Karpas-422 (cell line): ENCODE results near the gene R3HDM2. TPM values are rescaled to one million over a fixed set of nuclear protein-coding genes. Genes with fewer than 3 reads are reported as not detected.

Experiments used
- DNase-seq: peaks from one replicate; pipeline ENCODE4 v3.0.0-alpha.2; 2015
- H2AFZ ChIP-seq: fragments of 200-600 bp; sonication (generic); 2 replicates; pipeline ENCODE4 v1.6.1; 2014; ENCODE audit warnings: antibody characterized with exemption, low read length, mixed read lengths
- H3K27ac ChIP-seq: fragments of 200-600 bp; sonication (generic); 2 replicates; pipeline ENCODE4 v1.5.1; 2014; ENCODE audit warnings: mild to moderate bottlenecking, low read length, moderate library complexity
- H3K27me3 ChIP-seq: fragments of 200-600 bp; sonication (generic); 2 replicates; pipeline ENCODE4 v1.6.1; 2014; ENCODE audit warnings: low read length, mixed read lengths
- H3K36me3 ChIP-seq: fragments of 200-600 bp; sonication (generic); 2 replicates; pipeline ENCODE4 v1.6.1; 2014; ENCODE audit warnings: low read length, mixed read lengths; ENCODE audit not compliant: insufficient read depth
- H3K4me1 ChIP-seq: fragments of 200-600 bp; sonication (generic); 2 replicates; pipeline ENCODE4 v1.6.1; 2014; ENCODE audit warnings: mild to moderate bottlenecking, low read length, mixed read lengths
- H3K4me2 ChIP-seq: fragments of 200-600 bp; sonication (generic); 2 replicates; pipeline ENCODE4 v1.6.1; 2014; ENCODE audit warnings: low read length, low read depth, mild to moderate bottlenecking; ENCODE audit not compliant: poor library complexity, severe bottlenecking
- H3K4me3 ChIP-seq: fragments of 200-600 bp; sonication (generic); 2 replicates; pipeline ENCODE4 v1.5.1; 2014; ENCODE audit warnings: mild to moderate bottlenecking, antibody characterized with exemption, low read length, mixed read lengths
- H3K79me2 ChIP-seq: fragments of 200-600 bp; sonication (generic); 2 replicates; pipeline ENCODE4 v1.6.1; 2014; ENCODE audit warnings: mild to moderate bottlenecking, low read length, mixed read lengths
- H3K9ac ChIP-seq: fragments of 200-600 bp; sonication (generic); 2 replicates; pipeline ENCODE4 v1.6.0; 2014; ENCODE audit warnings: low read length
- H3K9me2 ChIP-seq: fragments of 200-600 bp; sonication (generic), shearing (Covaris generic); replicated peaks from 2 replicates; pipeline ENCODE4 v1.6.0; 2014; ENCODE audit warnings: mild to moderate bottlenecking, low read length, moderate library complexity; ENCODE audit not compliant: insufficient read depth
- H3K9me3 ChIP-seq: fragments of 300-700, 200-600 bp; sonication (generic); 2 replicates; pipeline ENCODE4 v1.6.1; 2014; ENCODE audit warnings: low read length, mixed read lengths
- H4K20me1 ChIP-seq: fragments of 200-600 bp; sonication (generic); 2 replicates; pipeline ENCODE4 v1.6.1; 2014; ENCODE audit warnings: mild to moderate bottlenecking, antibody characterized with exemption, low read length, low read depth; ENCODE audit not compliant: insufficient read depth
- total RNA-seq: library from RNA; depleted of rRNA; stranded (reverse); fragments of >200 nt; shearing (Covaris generic); gene quantifications from 2 replicates; pipeline ENCODE4 v1.2.3, GENCODE V29; 2014; ENCODE audit warnings: low replicate concordance

Gene R3HDM2
- total RNA-seq, 1 experiment from 2014 or later: 39.0 TPM

DNA sequence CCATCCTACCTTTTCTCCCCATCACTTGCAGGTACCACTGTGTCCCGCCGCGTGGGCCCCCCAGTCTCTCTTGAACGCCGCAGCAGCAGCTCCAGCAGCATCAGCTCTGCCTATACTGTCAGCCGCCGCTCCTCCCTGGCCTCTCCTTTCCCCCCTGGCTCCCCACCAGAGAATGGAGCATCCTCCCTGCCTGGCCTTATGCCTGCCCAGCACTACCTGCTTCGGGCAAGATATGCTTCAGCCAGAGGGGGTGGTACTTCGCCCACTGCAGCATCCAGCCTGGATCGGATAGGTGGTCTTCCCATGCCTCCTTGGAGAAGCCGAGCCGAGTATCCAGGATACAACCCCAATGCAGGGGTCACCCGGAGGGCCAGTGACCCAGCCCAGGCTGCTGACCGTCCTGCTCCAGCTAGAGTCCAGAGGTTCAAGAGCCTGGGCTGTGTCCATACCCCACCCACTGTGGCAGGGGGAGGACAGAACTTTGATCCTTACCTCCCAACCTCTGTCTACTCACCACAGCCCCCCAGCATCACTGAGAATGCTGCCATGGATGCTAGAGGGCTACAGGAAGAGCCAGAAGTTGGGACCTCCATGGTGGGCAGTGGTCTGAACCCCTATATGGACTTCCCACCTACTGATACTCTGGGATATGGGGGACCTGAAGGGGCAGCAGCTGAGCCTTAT is 39.6 kb upstream of the R3HDM2 start:
- peaks cover 5% of the 10 kb centered on the region; the same call in 1 of the 2 replicates for H3K4me1 ChIP-seq
- H3K36me3 ChIP-seq: no peaks in the 10 kb centered on the region
- H4K20me1 ChIP-seq: no peaks in the 10 kb centered on the region
- no peak overlapping the region for H3K27ac ChIP-seq
- no peaks in the 10 kb centered on the region for H3K9me3 ChIP-seq
- H2AFZ ChIP-seq: no peak overlapping the region
- H3K27me3 ChIP-seq: no peaks in the 10 kb centered on the region
- no peaks in the 10 kb centered on the region for H3K9me2 ChIP-seq
- no peak overlapping the region for H3K4me3 ChIP-seq
- H3K79me2 ChIP-seq: no peaks in the 10 kb centered on the region
- DNase-seq: no peak
- no peak overlapping the region for H3K4me2 ChIP-seq
- H3K9ac ChIP-seq: no peak overlapping the region

DNA sequence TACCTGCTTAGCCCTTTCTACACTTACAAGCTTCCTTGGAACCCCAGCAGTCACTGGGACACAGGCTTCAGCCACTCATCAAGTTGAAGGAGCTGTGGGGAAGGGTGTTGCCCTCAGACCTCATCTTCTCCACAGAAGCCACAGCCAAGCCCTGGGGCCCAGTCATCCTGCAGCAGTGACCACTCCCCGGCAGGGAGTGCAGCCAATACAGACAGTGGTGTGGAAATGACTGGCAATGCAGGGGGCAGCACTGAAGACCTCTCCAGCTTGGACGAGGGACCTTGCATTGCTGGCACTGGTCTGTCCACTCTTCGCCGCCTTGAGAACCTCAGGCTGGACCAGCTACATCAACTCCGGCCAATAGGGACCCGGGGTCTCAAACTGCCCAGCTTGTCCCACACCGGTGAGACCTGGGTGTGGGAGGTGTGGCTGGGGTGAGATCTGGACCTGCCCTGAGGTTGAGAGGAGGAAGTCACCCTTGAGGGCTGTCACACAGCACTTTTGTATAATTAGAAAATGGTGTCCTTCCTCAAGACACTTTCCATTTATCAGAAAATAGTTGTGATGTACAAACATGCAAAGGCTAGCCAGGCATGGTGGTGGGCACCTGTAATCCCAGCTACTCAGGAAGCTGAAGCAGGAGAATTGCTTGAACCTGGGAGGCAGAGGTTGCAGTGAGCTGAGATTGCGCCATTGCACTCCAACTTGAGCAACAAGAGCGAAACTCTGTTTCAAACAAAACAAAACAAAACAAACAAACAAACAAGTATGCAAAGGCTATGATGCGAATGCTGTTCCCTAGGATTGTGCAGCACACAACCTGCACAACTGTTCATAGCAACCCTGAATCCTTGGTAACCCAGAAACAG is 38.7 kb upstream of the R3HDM2 start:
- Histone ChIP-seq H3K27ac (no peak overlapping the region), H3K9me3 (no peaks in the 10 kb centered on the region), H3K27me3 (no peaks in the 10 kb centered on the region), H3K9me2 (no peaks in the 10 kb centered on the region), H2AFZ (no peak overlapping the region), H3K9ac (no peak overlapping the region), H3K36me3 (no peaks in the 10 kb centered on the region), H3K79me2 (no peaks in the 10 kb centered on the region), H3K4me1 (peaks cover 5% of the 10 kb centered on the region; the same call in 1 of the 2 replicates), H4K20me1 (no peaks in the 10 kb centered on the region), H3K4me2 (no peak overlapping the region), H3K4me3 (no peak overlapping the region)
- no peak for DNase-seq

DNA sequence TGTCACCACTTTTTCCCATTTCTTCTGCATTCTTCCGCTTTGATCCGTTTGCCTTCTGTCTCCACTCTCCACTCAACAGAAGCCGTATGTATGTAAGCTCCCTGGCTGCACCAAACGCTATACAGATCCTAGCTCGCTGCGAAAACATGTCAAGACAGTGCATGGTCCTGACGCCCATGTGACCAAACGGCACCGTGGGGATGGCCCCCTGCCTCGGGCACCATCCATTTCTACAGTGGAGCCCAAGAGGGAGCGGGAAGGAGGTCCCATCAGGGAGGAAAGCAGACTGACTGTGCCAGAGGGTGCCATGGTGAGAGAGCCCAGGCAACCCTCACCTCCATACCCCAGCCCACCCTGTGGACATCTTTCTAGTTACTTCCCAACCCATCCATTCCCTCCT is 37.1 kb upstream of the R3HDM2 start:
- Histone ChIP-seq H3K9me3 (no peaks in the 10 kb centered on the region), H3K27me3 (no peaks in the 10 kb centered on the region), H2AFZ (no peak overlapping the region), H3K4me1 (peaks cover 5% of the 10 kb centered on the region; the same call in 1 of the 2 replicates), H3K27ac (no peak overlapping the region), H3K36me3 (no peaks in the 10 kb centered on the region), H3K4me3 (no peak overlapping the region), H4K20me1 (no peaks in the 10 kb centered on the region), H3K4me2 (no peak overlapping the region), H3K79me2 (no peaks in the 10 kb centered on the region), H3K9ac (no peak overlapping the region), H3K9me2 (no peaks in the 10 kb centered on the region)
- DNase-seq: no peak

DNA sequence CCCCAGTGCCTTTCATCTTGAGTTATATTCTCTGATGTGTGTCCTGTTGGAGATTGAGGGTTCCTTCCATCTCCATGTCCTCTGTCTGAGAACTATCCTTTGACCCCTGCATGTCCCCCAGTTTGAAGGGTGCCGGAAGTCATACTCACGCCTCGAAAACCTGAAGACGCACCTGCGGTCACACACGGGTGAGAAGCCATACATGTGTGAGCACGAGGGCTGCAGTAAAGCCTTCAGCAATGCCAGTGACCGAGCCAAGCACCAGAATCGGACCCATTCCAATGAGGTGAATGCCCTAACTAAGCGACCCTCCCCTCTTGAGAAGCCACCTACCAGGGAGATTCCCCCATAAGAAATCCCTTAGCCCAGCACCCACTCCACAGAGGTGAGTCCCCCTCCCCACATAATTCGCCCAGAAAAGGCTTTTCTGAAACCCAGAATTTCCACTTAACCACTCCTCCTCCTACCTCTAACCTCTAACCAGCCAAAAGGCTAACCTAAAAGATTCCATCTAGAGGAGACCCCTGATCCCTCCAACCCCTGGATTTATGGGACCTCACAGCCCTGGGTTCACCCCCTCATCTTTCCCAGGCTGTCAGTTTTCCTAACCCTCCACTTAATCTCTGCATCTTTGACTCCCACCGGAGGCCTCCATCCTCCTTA is 36.5 kb upstream of the R3HDM2 start:
- Histone ChIP-seq H3K9me3 (no peaks in the 10 kb centered on the region), H3K9me2 (no peaks in the 10 kb centered on the region), H4K20me1 (no peaks in the 10 kb centered on the region), H3K27me3 (no peaks in the 10 kb centered on the region), H2AFZ (no peak overlapping the region), H3K9ac (no peak overlapping the region), H3K27ac (no peak overlapping the region), H3K79me2 (no peaks in the 10 kb centered on the region), H3K36me3 (no peaks in the 10 kb centered on the region), H3K4me2 (no peak overlapping the region), H3K4me3 (no peak overlapping the region), H3K4me1 (peaks cover 5% of the 10 kb centered on the region; the same call in 1 of the 2 replicates)
- DNase-seq: no peak

DNA sequence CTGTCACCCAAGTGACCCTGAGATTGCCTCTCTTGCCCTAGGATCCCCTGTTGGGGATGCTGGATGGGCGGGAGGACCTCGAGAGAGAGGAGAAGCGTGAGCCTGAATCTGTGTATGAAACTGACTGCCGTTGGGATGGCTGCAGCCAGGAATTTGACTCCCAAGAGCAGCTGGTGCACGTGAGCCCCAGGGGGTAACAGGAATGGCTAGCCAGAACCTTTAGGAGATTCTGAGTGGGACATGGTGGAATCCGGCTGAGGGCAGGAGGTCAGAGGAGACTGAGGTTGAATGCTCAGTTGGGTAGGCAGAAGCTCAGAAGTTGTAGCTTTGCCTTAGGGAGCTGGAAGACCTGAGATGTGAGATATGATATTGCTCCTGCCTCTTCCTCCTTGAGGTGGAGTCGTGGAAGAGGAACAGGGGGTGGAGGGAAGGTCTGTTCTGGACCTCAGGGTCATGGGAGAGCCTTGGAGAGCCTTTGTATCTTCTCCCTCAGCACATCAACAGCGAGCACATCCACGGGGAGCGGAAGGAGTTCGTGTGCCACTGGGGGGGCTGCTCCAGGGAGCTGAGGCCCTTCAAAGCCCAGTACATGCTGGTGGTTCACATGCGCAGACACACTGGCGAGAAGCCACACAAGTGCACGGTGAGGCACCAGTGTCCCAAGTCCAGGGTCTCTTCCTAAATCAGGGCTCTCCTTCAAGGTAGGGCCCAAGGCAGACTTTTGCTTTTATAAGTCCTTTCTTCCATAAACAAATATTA is 35.1 kb upstream of the R3HDM2 start:
- H2AFZ ChIP-seq: no peak overlapping the region
- no peak overlapping the region for H3K9ac ChIP-seq
- H3K4me1 ChIP-seq: peaks cover 18% of the 10 kb centered on the region
- H3K36me3 ChIP-seq: no peaks in the 10 kb centered on the region
- no peaks in the 10 kb centered on the region for H3K9me2 ChIP-seq
- no peak overlapping the region for H3K4me2 ChIP-seq
- no peaks in the 10 kb centered on the region for H4K20me1 ChIP-seq
- no peaks in the 10 kb centered on the region for H3K27me3 ChIP-seq
- no peaks in the 10 kb centered on the region for H3K79me2 ChIP-seq
- DNase-seq: no peak
- H3K9me3 ChIP-seq: no peaks in the 10 kb centered on the region
- H3K4me3 ChIP-seq: no peak overlapping the region
- no peak overlapping the region for H3K27ac ChIP-seq

DNA sequence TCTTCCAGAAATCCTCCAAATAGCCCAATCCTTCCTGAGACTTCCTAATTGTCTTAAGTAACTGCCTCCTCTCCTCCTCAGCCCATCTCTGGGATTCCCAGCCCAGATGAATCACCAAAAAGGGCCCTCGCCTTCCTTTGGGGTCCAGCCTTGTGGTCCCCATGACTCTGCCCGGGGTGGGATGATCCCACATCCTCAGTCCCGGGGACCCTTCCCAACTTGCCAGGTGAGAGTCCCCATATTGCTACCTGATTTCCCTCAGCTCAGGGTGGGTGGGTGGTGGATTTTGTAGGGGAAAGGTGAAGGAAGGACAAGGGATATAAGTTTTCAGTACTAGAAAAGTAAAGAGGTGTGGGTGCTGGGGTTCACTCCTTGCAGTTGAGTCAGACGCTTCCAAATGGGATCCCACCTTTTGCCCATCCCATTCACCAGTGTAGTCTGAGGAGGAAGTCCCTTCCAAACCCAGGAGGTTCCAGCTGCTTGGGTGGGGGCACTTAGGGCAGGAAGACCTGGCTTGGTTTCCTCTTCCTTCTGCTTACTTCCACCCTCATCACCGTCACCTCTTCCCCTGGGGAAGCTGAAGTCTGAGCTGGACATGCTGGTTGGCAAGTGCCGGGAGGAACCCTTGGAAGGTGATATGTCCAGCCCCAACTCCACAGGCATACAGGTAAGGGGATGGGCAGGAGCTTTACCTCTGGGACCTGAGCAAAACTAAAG is 34.3 kb upstream of the R3HDM2 start:
- no peaks in the 10 kb centered on the region for H3K79me2 ChIP-seq
- no peaks in the 10 kb centered on the region for H3K9me2 ChIP-seq
- no peak overlapping the region for H2AFZ ChIP-seq
- H3K4me3 ChIP-seq: no peak overlapping the region
- H3K4me1 ChIP-seq: peaks cover 25% of the 10 kb centered on the region
- H3K36me3 ChIP-seq: no peaks in the 10 kb centered on the region
- H3K4me2 ChIP-seq: no peak overlapping the region
- H3K27ac ChIP-seq: no peak overlapping the region
- H3K27me3 ChIP-seq: no peaks in the 10 kb centered on the region
- DNase-seq: no peak
- H3K9me3 ChIP-seq: no peaks in the 10 kb centered on the region
- no peak overlapping the region for H3K9ac ChIP-seq
- H4K20me1 ChIP-seq: no peaks in the 10 kb centered on the region

DNA sequence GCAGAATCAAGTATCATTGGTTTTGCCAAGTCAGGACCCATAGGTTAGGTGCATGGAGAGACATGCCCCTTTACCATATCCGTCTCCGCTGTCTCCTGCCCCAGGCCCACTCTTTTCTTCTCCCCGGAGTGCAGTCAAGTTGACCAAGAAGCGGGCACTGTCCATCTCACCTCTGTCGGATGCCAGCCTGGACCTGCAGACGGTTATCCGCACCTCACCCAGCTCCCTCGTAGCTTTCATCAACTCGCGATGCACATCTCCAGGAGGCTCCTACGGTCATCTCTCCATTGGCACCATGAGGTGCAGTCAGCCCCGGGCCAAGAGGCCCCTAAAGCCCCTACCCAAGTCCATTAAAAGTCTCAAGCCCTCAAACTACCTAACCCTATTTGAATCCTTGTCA is 33.7 kb upstream of the R3HDM2 start:
- no peaks in the 10 kb centered on the region for H4K20me1 ChIP-seq
- H2AFZ ChIP-seq: no peak overlapping the region
- H3K9me3 ChIP-seq: no peaks in the 10 kb centered on the region
- H3K4me3 ChIP-seq: no peak overlapping the region
- no peaks in the 10 kb centered on the region for H3K27me3 ChIP-seq
- no peak overlapping the region for H3K27ac ChIP-seq
- no peaks in the 10 kb centered on the region for H3K9me2 ChIP-seq
- no peak overlapping the region for H3K4me2 ChIP-seq
- H3K4me1 ChIP-seq: peaks cover 27% of the 10 kb centered on the region
- H3K79me2 ChIP-seq: no peaks in the 10 kb centered on the region
- no peaks in the 10 kb centered on the region for H3K36me3 ChIP-seq
- no peak for DNase-seq
- no peak overlapping the region for H3K9ac ChIP-seq
